ENCODE measurements around the gene LGI4. TPM values are rescaled to one million over a fixed set of nuclear protein-coding genes. Genes with fewer than 3 reads are reported as not detected.

Gene LGI4
- total RNA-seq, 4 donors from 2014 or later, result 32.0 to 58.6 (median 49.2) TPM

- peak overlapping the region in 2 of 4 donors; percentile 10 to 18 for H3K4me3 ChIP-seq
- peak overlapping the region; percentile 38 to 63 (median 51) for H3K27ac ChIP-seq (replicated peaks in 1 of 4)
Observed at GRCh38 chr19:35119091-35119490, 15.8 kb downstream of the LGI4 start.

GRCh38 chr19:35118268-35119020, 16.4 kb downstream of the LGI4 start:
- Histone ChIP-seq H3K4me3 (peak overlapping the region in 3 of 4 donors; percentile 10 to 32 (median 14)), H3K4me1 (peaks cover 14 to 46% (median 35%) of the 10 kb centered on the region in 4 donors), H3K9me3 (no peaks in the 10 kb centered on the region), H3K27me3 (no peaks in the 10 kb centered on the region), H3K36me3 (no peaks in the 10 kb centered on the region), H3K27ac (replicated peaks in 1 of 4) (peak overlapping the region; percentile 38 to 72 (median 55))
- no peak for TF ChIP-seq POLR2A (IDR thresholded peaks at IDR 0.05; ENCODE audit: low read depth)
- TF ChIP-seq EP300 (IDR thresholded peaks at IDR 0.05), result no peak
- no peak for TF ChIP-seq CTCF (IDR thresholded peaks at IDR 0.05)
- no peak for TF ChIP-seq POLR2AphosphoS5 (IDR thresholded peaks at IDR 0.05)
- intact Hi-C loops (cut with DNase I), result no loop called here
- DNase-seq (ENCODE audit: extremely low spot score), result no peak
- 85% methylated on average over 7 of the region's 13 CpGs for WGBS

More at GRCh38 chr19:35119091-35119490, 15.8 kb downstream of the LGI4 start:
- TF ChIP-seq CTCF (IDR thresholded peaks at IDR 0.05) (no peak), EP300 (IDR thresholded peaks at IDR 0.05) (no peak), POLR2AphosphoS5 (IDR thresholded peaks at IDR 0.05) (no peak), POLR2A (IDR thresholded peaks at IDR 0.05; ENCODE audit: low read depth) (no peak)
- 68% methylated on average over 14 of the region's 14 CpGs for WGBS
- Histone ChIP-seq H3K36me3 (no peaks in the 10 kb centered on the region), H3K27me3 (no peaks in the 10 kb centered on the region), H3K4me1 (peaks cover 15 to 53% (median 42%) of the 10 kb centered on the region in 4 donors), H3K9me3 (no peaks in the 10 kb centered on the region)
- intact Hi-C loops (cut with DNase I), result no loop called here
- DNase-seq (ENCODE audit: extremely low spot score), result no peak

- no peaks in the 10 kb centered on the region for H3K9me3 ChIP-seq
- intact Hi-C loops (cut with DNase I), result no loop called here
- no peak for DNase-seq (ENCODE audit: extremely low spot score)
- H3K27ac ChIP-seq (replicated peaks in 1 of 4), result peak overlapping the region in 3 of 4 donors; percentile 13 to 72 (median 53)
- WGBS, result 80% methylated on average over 11 of the region's 11 CpGs
- H3K4me1 ChIP-seq, result peaks cover 12 to 40% (median 29%) of the 10 kb centered on the region in 4 donors
- H3K27me3 ChIP-seq, result no peaks in the 10 kb centered on the region
- no peaks in the 10 kb centered on the region for H3K36me3 ChIP-seq
- H3K4me3 ChIP-seq, result peak overlapping the region in 1 of 4 donors; percentile 5
- TF ChIP-seq EP300 (IDR thresholded peaks at IDR 0.05) (no peak), POLR2AphosphoS5 (IDR thresholded peaks at IDR 0.05) (no peak), CTCF (IDR thresholded peaks at IDR 0.05) (no peak), POLR2A (IDR thresholded peaks at IDR 0.05; ENCODE audit: low read depth) (no peak)
Observed at GRCh38 chr19:35117799-35118198, 17.1 kb downstream of the LGI4 start.

- Histone ChIP-seq H3K4me1 (peaks cover 12 to 35% (median 24%) of the 10 kb centered on the region in 4 donors), H3K27ac (replicated peaks in 1 of 4) (peak overlapping the region; percentile 43 to 72 (median 58)), H3K4me3 (peak overlapping the region; percentile 26 to 44 (median 30)), H3K27me3 (no peaks in the 10 kb centered on the region), H3K9me3 (no peaks in the 10 kb centered on the region), H3K36me3 (no peaks in the 10 kb centered on the region)
- no peak for DNase-seq (ENCODE audit: extremely low spot score)
- no peak for TF ChIP-seq CTCF (IDR thresholded peaks at IDR 0.05)
- WGBS, result 89% methylated on average over 5 of the region's 8 CpGs
- intact Hi-C loops (cut with DNase I), result no loop called here
Observed at GRCh38 chr19:35117116-35117515, 17.7 kb downstream of the LGI4 start.

Measured in esophagus muscularis mucosa (tissue), 4 donors.